C4-2B (cell line): ENCODE measurements around the gene TMEM18.

Experiments
- CTCF ChIP-seq: fragments of 450-650 bp; conservative IDR thresholded peaks from 2 replicates; pipeline ENCODE4 v1.5.1; 2017; ENCODE audit warnings: mild to moderate bottlenecking
- ZFX ChIP-seq: fragments of 450-650 bp; IDR thresholded peaks from 2 replicates; pipeline ENCODE4 v1.6.1; 2017

- TF ChIP-seq CTCF (no peak), ZFX (no peak)
Measured at GRCh38 chr2:656676-657075, 20.5 kb downstream of the TMEM18 start.
